ENCODE measurements around the gene TNXB. TPM values are rescaled to one million over a fixed set of nuclear protein-coding genes. Genes with fewer than 3 reads are reported as not detected.

TNXB gene
- total and polyA plus RNA-seq, 12 donors, result 36.2 to 123 (median 61.4) TPM

DNA sequence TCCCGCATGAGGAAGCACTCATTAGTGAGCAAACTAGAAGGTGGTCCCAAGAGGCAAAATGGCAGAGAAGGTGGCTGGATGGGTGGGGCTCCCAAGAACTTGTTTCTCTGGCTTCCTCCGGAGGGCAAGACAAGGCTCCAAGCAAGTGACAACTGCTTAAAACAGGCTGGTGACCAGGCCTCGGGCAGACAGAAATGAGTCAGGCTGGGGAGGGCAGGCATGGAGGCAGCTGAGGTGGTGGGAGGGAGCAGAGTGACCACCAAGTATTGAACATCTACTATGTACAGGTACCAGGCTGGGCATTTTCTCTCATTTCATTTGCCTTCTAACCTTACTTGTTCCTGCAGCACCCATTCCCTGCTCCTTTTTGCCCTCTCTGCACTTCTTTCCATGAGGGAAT is 33.4 kb downstream of the TNXB start:
- ATAC-seq (no peak), DNase-seq (no peak)
- peaks cover 0 to 40% (median 8%) of the 10 kb centered on the region in 9 donors for H3K4me1 ChIP-seq
- no peaks in the 10 kb centered on the region for H3K27me3 ChIP-seq
- 75 to 77% methylated on average over 3 of the region's 3 CpGs for WGBS, 2 donors
- no peaks in the 10 kb centered on the region for H3K9me3 ChIP-seq
- peak overlapping the region in 4 of 10 donors; percentile 17 to 70 (median 36) for H3K27ac ChIP-seq
- TF ChIP-seq, protein P1, sequence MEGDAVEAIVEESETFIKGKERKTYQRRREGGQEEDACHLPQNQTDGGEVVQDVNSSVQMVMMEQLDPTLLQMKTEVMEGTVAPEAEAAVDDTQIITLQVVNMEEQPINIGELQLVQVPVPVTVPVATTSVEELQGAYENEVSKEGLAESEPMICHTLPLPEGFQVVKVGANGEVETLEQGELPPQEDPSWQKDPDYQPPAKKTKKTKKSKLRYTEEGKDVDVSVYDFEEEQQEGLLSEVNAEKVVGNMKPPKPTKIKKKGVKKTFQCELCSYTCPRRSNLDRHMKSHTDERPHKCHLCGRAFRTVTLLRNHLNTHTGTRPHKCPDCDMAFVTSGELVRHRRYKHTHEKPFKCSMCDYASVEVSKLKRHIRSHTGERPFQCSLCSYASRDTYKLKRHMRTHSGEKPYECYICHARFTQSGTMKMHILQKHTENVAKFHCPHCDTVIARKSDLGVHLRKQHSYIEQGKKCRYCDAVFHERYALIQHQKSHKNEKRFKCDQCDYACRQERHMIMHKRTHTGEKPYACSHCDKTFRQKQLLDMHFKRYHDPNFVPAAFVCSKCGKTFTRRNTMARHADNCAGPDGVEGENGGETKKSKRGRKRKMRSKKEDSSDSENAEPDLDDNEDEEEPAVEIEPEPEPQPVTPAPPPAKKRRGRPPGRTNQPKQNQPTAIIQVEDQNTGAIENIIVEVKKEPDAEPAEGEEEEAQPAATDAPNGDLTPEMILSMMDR (IDR thresholded peaks at IDR 0.05), result no peak
- intact Hi-C loops (cut with DNase I), result no loop called here
- H3K4me3 ChIP-seq, result no peak overlapping the region
- H3K36me3 ChIP-seq, result peaks cover 0 to 100% (median 17%) of the 10 kb centered on the region in 9 donors

- intact Hi-C loops (cut with DNase I), result no loop called here
- Histone ChIP-seq H3K9me3 (no peaks in the 10 kb centered on the region), H3K36me3 (peaks cover 0 to 100% (median 17%) of the 10 kb centered on the region in 9 donors), H3K4me1 (peaks cover 0 to 40% (median 8%) of the 10 kb centered on the region in 9 donors), H3K27ac (peak overlapping the region in 2 of 10 donors; percentile 39 to 70), H3K27me3 (no peaks in the 10 kb centered on the region), H3K4me3 (no peak overlapping the region)
- DNase-seq (no peak), ATAC-seq (no peak)
- 70 to 77% methylated on average over 8 of the region's 8 CpGs for WGBS, 2 donors
- TF ChIP-seq, protein P1 (IDR thresholded peaks at IDR 0.05), result no peak
Measured at GRCh38 chr6:32074996-32075532, 34.1 kb downstream of the TNXB start.

GRCh38 chr6:32073613-32074012 is 35.5 kb downstream of the TNXB start:
- Histone ChIP-seq H3K9me3 (no peaks in the 10 kb centered on the region), H3K27ac (peak overlapping the region in 2 of 10 donors; percentile 15 to 55), H3K4me3 (no peak overlapping the region), H3K4me1 (peaks cover 0 to 40% (median 8%) of the 10 kb centered on the region in 9 donors), H3K27me3 (no peaks in the 10 kb centered on the region), H3K36me3 (peaks cover 0 to 100% (median 12%) of the 10 kb centered on the region in 9 donors)
- ATAC-seq (no peak), DNase-seq (no peak)
- intact Hi-C loops (cut with DNase I), result no loop called here
- TF ChIP-seq, protein P1 (IDR thresholded peaks at IDR 0.05), result no peak
- whole genome bisulfite sequencing, 2 donors, result 89 to 95% methylated on average over 10 of the region's 10 CpGs

DNA sequence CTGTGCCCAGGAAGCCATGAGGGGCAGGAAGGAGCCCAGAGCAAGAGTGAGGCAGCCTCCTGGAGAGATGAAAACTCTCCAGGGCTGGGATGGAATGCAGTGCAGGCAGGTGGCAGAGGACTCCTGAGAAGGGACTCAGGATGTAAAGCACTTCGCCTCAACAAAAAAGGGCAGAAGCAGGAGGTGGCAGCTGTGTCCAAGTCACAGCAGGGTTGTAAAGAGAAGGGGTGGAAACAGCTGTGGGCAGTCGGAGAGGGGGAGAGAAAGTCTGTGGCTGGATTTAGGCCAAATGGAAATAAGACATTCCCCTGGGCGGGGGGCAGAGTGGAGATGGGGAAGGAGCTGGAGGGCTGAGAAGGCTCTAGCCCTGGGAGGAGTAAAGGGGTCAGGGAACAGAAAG is 36.0 kb downstream of the TNXB start:
- TF ChIP-seq, protein P1 (IDR thresholded peaks at IDR 0.05), result no peak
- H3K4me1 ChIP-seq, result peaks cover 0 to 40% (median 8%) of the 10 kb centered on the region in 9 donors
- no peaks in the 10 kb centered on the region for H3K9me3 ChIP-seq
- WGBS, 2 donors, result 66 to 69% methylated on average over 3 of the region's 3 CpGs
- peak in 1 of 2 donors; percentile 4 for DNase-seq
- H3K36me3 ChIP-seq, result peaks cover 0 to 100% (median 11%) of the 10 kb centered on the region in 9 donors
- intact Hi-C loops (cut with DNase I), result no loop called here
- H3K27ac ChIP-seq, result peak overlapping the region in 2 of 10 donors; percentile 15 to 55
- ATAC-seq, result no peak
- H3K4me3 ChIP-seq, result no peak overlapping the region
- no peaks in the 10 kb centered on the region for H3K27me3 ChIP-seq
